H9 (cell line): ENCODE results near the gene FGF12. TPM values are rescaled to one million over a fixed set of nuclear protein-coding genes. Genes with fewer than 3 reads are reported as not detected.

Experiments
- DNase-seq: peaks from one replicate; pipeline ENCODE4 v3.0.0-alpha.2; 2017
- H2AFZ ChIP-seq: one replicate; pipeline ENCODE4 v1.6.1; 2013; ENCODE audit warnings: mild to moderate bottlenecking, low read length, control low read depth, moderate library complexity
- H2AK5ac ChIP-seq: 2 replicates; pipeline ENCODE4 v1.6.1; 2013; ENCODE audit warnings: low read length, control low read depth, mixed read lengths; ENCODE audit not compliant: insufficient read length
- H2BK120ac ChIP-seq: one replicate; pipeline ENCODE4 v1.6.1; 2013; ENCODE audit warnings: low read depth, mild to moderate bottlenecking, low read length, control low read depth, inconsistent platforms; ENCODE audit not compliant: poor library complexity, severe bottlenecking
- H2BK12ac ChIP-seq: 2 replicates; pipeline ENCODE4 v1.6.1; 2013; ENCODE audit warnings: low read length, control low read depth, mixed read lengths, low read depth; ENCODE audit not compliant: insufficient read length
- H2BK15ac ChIP-seq: 2 replicates; pipeline ENCODE4 v1.6.1; 2013; ENCODE audit warnings: low read depth, low read length, control low read depth
- H2BK20ac ChIP-seq: one replicate; pipeline ENCODE4 v1.6.1; 2013; ENCODE audit warnings: low read depth, mild to moderate bottlenecking, low read length, control low read depth, inconsistent platforms; ENCODE audit not compliant: poor library complexity, severe bottlenecking
- H2BK5ac ChIP-seq: 2 replicates; pipeline ENCODE4 v1.6.1; 2013; ENCODE audit warnings: low read length, control low read depth, mixed read lengths; ENCODE audit not compliant: insufficient read length
- H3K14ac ChIP-seq: 2 replicates; pipeline ENCODE4 v1.6.1; 2013; ENCODE audit warnings: low read length, control low read depth; ENCODE audit not compliant: insufficient read depth
- H3K18ac ChIP-seq: 2 replicates; pipeline ENCODE4 v1.6.1; 2013; ENCODE audit warnings: low read depth, mild to moderate bottlenecking, mixed read lengths, low read length, control low read depth; ENCODE audit not compliant: insufficient read length
- H3K23ac ChIP-seq: 2 replicates; pipeline ENCODE4 v1.6.1; 2013; ENCODE audit warnings: low read length, control low read depth, mixed read lengths, low read depth; ENCODE audit not compliant: insufficient read length
- H3K23me2 ChIP-seq: 2 replicates; pipeline ENCODE4 v1.6.1; 2013; ENCODE audit warnings: low read depth, mild to moderate bottlenecking, mixed read lengths, low read length, control low read depth; ENCODE audit not compliant: insufficient read length, poor library complexity, severe bottlenecking
- H3K27ac ChIP-seq: 2 replicates; pipeline ENCODE4 v1.5.1; 2013; ENCODE audit warnings: low read length, control low read depth, mixed read lengths, low read depth; ENCODE audit not compliant: insufficient read length
- H3K27me3 ChIP-seq: 2 replicates; pipeline ENCODE4 v1.6.1; 2013; ENCODE audit warnings: low read length, control low read depth, inconsistent platforms; ENCODE audit not compliant: insufficient read depth
- H3K4ac ChIP-seq: 2 replicates; pipeline ENCODE4 v1.6.1; 2013; ENCODE audit warnings: low read depth, mild to moderate bottlenecking, control low read depth, inconsistent platforms, low read length, moderate library complexity
- H3K4me1 ChIP-seq: 2 replicates; pipeline ENCODE4 v1.6.1; 2013; ENCODE audit warnings: low read length, control low read depth, inconsistent platforms; ENCODE audit not compliant: insufficient read depth
- H3K4me2 ChIP-seq: 2 replicates; pipeline ENCODE4 v1.6.1; 2013; ENCODE audit warnings: low read length, control low read depth, mixed read lengths; ENCODE audit not compliant: insufficient read length, insufficient read depth
- H3K56ac ChIP-seq: 2 replicates; pipeline ENCODE4 v1.6.1; 2013; ENCODE audit warnings: low read depth, mild to moderate bottlenecking, mixed read lengths, low read length, control low read depth; ENCODE audit not compliant: insufficient read length
- H3K79me1 ChIP-seq: 2 replicates; pipeline ENCODE4 v1.6.1; 2013; ENCODE audit warnings: low read depth, mild to moderate bottlenecking, moderate library complexity, low read length, control low read depth, inconsistent platforms; ENCODE audit not compliant: insufficient read depth, poor library complexity, severe bottlenecking
- H3K79me2 ChIP-seq: 2 replicates; pipeline ENCODE4 v1.6.1; 2013; ENCODE audit warnings: low read length, control low read depth, inconsistent platforms; ENCODE audit not compliant: insufficient read depth
- H3K9ac ChIP-seq: 2 replicates; pipeline ENCODE4 v1.6.1; 2013; ENCODE audit warnings: low read length, control low read depth, mixed read lengths; ENCODE audit not compliant: insufficient read length; ENCODE audit errors: extremely low read depth
- H3K9me3 ChIP-seq: one replicate; pipeline ENCODE4 v1.6.1; 2013; ENCODE audit warnings: low read depth, low read length, inconsistent platforms; ENCODE audit not compliant: control insufficient read depth
- H3T11ph ChIP-seq: one replicate; pipeline ENCODE4 v1.6.1; 2013; ENCODE audit warnings: mild to moderate bottlenecking, low read length, control low read depth, inconsistent platforms
- H4K20me1 ChIP-seq: one replicate; pipeline ENCODE4 v1.6.1; 2013; ENCODE audit not compliant: control insufficient read depth, insufficient read length, insufficient read depth
- H4K5ac ChIP-seq: 2 replicates; pipeline ENCODE4 v1.6.1; 2013; ENCODE audit warnings: low read depth, mild to moderate bottlenecking, mixed read lengths, low read length, control low read depth; ENCODE audit not compliant: insufficient read length
- H4K8ac ChIP-seq: replicated peaks from 2 replicates; pipeline ENCODE4 v1.6.1; 2013; ENCODE audit warnings: low read length, control low read depth, mixed read lengths, low read depth; ENCODE audit not compliant: insufficient read length
- H4K91ac ChIP-seq: 2 replicates; pipeline ENCODE4 v1.6.1; 2013; ENCODE audit warnings: low read depth, mild to moderate bottlenecking, moderate library complexity, mixed read lengths, low read length, control low read depth; ENCODE audit not compliant: insufficient read length
- H3K27ac Mint-ChIP-seq, 3 experiments: 2 replicates in 2 of 3; 3 replicates in 1 of 3; pipeline ENCODE4 v1.8.0; 2020 to 2021; ENCODE audit warnings: mixed read lengths in 3 of 3, mild to moderate bottlenecking in 1 of 3, moderate library complexity in 1 of 3
- H3K27me3 Mint-ChIP-seq: 2 replicates; pipeline ENCODE4 v1.8.0; 2021; ENCODE audit warnings: low read depth, mild to moderate bottlenecking, moderate library complexity, mixed read lengths
- H3K36me3 Mint-ChIP-seq, 3 experiments: 2 replicates in 2 of 3; 3 replicates in 1 of 3; pipeline ENCODE4 v1.8.0; 2020 to 2021; ENCODE audit warnings: low read depth in 3 of 3, mixed read lengths in 3 of 3; ENCODE audit not compliant: insufficient read depth in 1 of 3
- H3K4me1 Mint-ChIP-seq, 2 experiments: 2 replicates each; pipeline ENCODE4 v1.8.0; 2020; ENCODE audit warnings: mixed read lengths in 2 of 2
- H3K4me3 Mint-ChIP-seq, 2 experiments: 2 replicates in 1 of 2; 3 replicates in 1 of 2; pipeline ENCODE4 v1.8.0; 2020 to 2021; ENCODE audit warnings: mild to moderate bottlenecking in 2 of 2, mixed read lengths in 2 of 2, moderate library complexity in 1 of 2
- H3K9me3 Mint-ChIP-seq, 2 experiments: 2 replicates in 1 of 2; 3 replicates in 1 of 2; pipeline ENCODE4 v1.8.0; 2020; ENCODE audit warnings: mild to moderate bottlenecking in 2 of 2, mixed read lengths in 2 of 2, moderate library complexity in 1 of 2
- WGBS: extraction: QIAGEN DNeasy Blood & Tissue Kit; methylation state at CpG from one replicate; pipeline ENCODE4 v1.1.7; 2013; ENCODE audit warnings: missing lambda C conversion rate, low lambda C conversion rate, mixed read lengths; ENCODE audit not compliant: insufficient read length; ENCODE audit errors: extremely low coverage; 5-methylcytosine and 5-hydroxymethylcytosine counted together
- total RNA-seq: library from RNA; stranded (reverse); gene quantifications from 2 replicates; pipeline ENCODE4 v1.2.1, GENCODE V29; 2021
- TF ChIP-seq, protein P1 (sequence below): fragments of 200-600 bp; sonication (generic); conservative IDR thresholded peaks from 3 replicates; pipeline ENCODE4 v1.8.0; 2021; ENCODE audit warnings: antibody characterized with exemption, mild to moderate bottlenecking

The FGF12 gene
- total RNA-seq, 1 experiment from 2014 or later = 5.6 TPM

DNA sequence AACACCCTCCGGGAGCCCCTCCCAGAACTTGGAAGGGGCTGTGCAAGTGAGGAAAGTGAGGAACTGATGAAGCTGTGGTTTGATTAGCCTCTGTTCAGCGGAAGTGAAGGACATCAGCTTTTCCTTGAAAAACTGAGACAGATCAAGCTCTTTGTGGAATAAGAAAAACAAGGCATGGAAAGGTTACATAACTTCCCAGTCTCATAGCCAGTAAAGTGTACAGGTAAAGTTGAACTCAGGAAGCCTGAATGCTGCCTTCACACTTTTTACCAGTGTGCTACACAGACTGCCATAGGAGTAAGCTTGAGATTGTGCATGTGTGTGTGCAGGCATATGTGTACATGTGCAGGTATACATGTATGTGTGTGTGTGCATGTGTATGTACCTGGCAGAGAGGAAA lies 293.2 kb downstream of the FGF12 start:
- H3K9ac ChIP-seq = no peak overlapping the region
- Mint-ChIP-seq H3K4me1 (0 out of 4 replicates have a peak, but pooled peaks cover 0 to 5% of the 10 kb centered on the region in 2 experiments), H3K36me3 (no peaks in the 10 kb centered on the region), H3K9me3 (no peaks in the 10 kb centered on the region), H3K27me3 (no peaks in the 10 kb centered on the region), H3K4me3 (no peak overlapping the region), H3K27ac (no peak overlapping the region)
- no peaks in the 10 kb centered on the region; the same call in 1 of the 2 replicates for H3K4me1 ChIP-seq
- H4K5ac ChIP-seq = no peak overlapping the region
- H2BK20ac ChIP-seq = no peak overlapping the region
- H2BK5ac ChIP-seq = no peak overlapping the region
- H3K79me1 ChIP-seq = no peaks in the 10 kb centered on the region
- H2BK15ac ChIP-seq = no peak overlapping the region
- H4K91ac ChIP-seq = no peak overlapping the region
- no peak overlapping the region for H2BK120ac ChIP-seq
- H3K23me2 ChIP-seq = no peaks in the 10 kb centered on the region
- H3K4me2 ChIP-seq = no peak overlapping the region
- H3K9me3 ChIP-seq = no peaks in the 10 kb centered on the region
- no CpG with 5 or more reads among the region's 2 CpGs for WGBS
- no peak overlapping the region for H3K18ac ChIP-seq
- H3K4ac ChIP-seq = no peak overlapping the region
- H3K27ac ChIP-seq = no peak overlapping the region
- H3K27me3 ChIP-seq = no peaks in the 10 kb centered on the region
- no peak overlapping the region for H2BK12ac ChIP-seq
- TF ChIP-seq, protein P1, sequence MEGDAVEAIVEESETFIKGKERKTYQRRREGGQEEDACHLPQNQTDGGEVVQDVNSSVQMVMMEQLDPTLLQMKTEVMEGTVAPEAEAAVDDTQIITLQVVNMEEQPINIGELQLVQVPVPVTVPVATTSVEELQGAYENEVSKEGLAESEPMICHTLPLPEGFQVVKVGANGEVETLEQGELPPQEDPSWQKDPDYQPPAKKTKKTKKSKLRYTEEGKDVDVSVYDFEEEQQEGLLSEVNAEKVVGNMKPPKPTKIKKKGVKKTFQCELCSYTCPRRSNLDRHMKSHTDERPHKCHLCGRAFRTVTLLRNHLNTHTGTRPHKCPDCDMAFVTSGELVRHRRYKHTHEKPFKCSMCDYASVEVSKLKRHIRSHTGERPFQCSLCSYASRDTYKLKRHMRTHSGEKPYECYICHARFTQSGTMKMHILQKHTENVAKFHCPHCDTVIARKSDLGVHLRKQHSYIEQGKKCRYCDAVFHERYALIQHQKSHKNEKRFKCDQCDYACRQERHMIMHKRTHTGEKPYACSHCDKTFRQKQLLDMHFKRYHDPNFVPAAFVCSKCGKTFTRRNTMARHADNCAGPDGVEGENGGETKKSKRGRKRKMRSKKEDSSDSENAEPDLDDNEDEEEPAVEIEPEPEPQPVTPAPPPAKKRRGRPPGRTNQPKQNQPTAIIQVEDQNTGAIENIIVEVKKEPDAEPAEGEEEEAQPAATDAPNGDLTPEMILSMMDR = no peak
- no peak overlapping the region for H4K8ac ChIP-seq
- no peak overlapping the region for H2AK5ac ChIP-seq
- H3K23ac ChIP-seq = no peak overlapping the region
- no peak overlapping the region for H2AFZ ChIP-seq
- no peak for DNase-seq
- no peaks in the 10 kb centered on the region for H4K20me1 ChIP-seq
- H3K56ac ChIP-seq = no peak overlapping the region
- H3K14ac ChIP-seq = no peak overlapping the region
- no peaks in the 10 kb centered on the region for H3K79me2 ChIP-seq
- H3T11ph ChIP-seq = no peak overlapping the region
